Pons (tissue), 1 donor: Measurements from ENCODE around the gene THG1L.
"Not testable (repeated sequence)": the region's sequence is repeated elsewhere in the genome, so short reads cannot be mapped to it uniquely, and the experiment has no call there.

Experiments used
- DNase-seq: peaks from one replicate; pipeline ENCODE4 v3.0.0-alpha.2; 2016; ENCODE audit warnings: low spot score

Gene THG1L

GRCh38 chr5:157727858-157728257, 3.4 kb upstream of the THG1L start:
- DNase-seq = not testable (repeated sequence)

- DNase-seq = no peak
These were observed 1.4 kb upstream of the THG1L start for GRCh38 chr5:157729858-157730257.

GRCh38 chr5:157730900-157731271, 334 bp upstream of the THG1L start:
- DNase-seq = no peak

- no peak for DNase-seq
These were observed 902 bp downstream of the THG1L start for GRCh38 chr5:157732130-157732514.

GRCh38 chr5:157732596-157733262, 1.5 kb downstream of the THG1L start:
- DNase-seq = no peak

GRCh38 chr5:157734436-157734835, 3.2 kb downstream of the THG1L start:
- DNase-seq = no peak

- DNase-seq = no peak
These were observed 4.8 kb downstream of the THG1L start for GRCh38 chr5:157735991-157736390.

DNA sequence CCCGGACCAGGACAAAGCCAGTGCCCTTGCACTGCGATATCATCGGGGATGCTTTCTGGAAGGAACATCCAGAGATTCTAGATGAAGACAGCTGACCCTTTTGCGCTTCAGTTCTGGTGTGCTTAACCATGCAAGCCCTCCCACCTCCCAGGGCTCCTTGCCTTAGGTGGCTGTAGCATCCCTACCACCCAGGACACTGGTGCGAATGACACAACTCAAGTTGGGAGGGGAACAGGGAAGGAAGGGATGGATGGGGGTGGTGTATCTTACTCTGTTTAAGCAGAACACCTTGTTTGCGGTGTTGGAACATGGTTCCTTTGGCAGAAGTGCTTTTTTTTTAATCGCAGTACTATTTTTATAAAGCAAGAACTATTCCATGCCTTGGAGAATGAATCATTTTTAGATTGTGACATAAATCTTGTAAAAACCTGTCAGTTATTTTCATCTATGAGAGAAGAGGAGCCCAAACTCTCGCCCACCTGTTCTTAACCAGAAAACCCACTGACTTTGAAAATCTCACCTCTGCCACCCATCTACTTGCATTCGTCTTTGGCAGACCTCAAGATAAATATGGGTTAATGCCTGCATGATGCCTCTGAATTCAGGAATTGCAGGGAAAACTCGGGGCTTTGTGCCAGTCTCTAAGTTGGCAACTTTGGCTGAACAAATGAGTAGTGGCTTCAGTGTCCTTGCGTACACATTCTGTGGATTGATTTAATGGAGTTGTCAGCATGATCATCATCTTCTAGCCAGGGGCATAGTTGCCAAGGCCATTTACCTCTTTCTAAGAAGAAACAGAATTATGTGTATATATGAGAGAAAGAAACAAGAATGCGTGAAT, 8.4 kb downstream of the THG1L start:
- DNase-seq = no peak

GRCh38 chr5:157740229-157740610, 9.0 kb downstream of the THG1L start:
- no peak for DNase-seq

DNA sequence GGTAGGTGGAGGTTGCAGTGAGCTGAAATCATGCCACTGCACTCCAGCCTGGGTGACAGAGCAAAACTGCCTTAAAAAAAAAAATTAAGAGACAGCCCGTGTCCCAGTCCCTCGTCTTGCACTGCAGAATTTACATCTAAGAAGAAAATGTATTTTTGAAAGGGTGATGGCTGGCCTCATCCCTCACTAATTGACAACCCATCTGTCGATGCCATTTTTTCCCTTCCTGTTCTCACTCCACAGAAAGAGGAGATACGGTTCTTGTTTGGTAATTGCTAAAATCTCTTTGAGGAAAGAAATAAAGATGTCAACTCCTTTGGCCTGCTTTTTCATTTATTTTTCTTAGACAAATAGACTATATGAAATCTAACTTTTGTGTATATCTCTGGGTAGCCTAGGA, 9.9 kb downstream of the THG1L start:
- no peak for DNase-seq

- peak; percentile 76 for DNase-seq
These were observed 12.2 kb downstream of the THG1L start, which contains the start of gene LSM11 for GRCh38 chr5:157743163-157744050. Gene LSM11, plus strand, starts transcription at chr5:157743712. Its CDS starts 39 bp downstream, at chr5:157743751.

GRCh38 chr5:157744051-157745011, 13.1 kb downstream of the THG1L start:
- no peak for DNase-seq

DNA sequence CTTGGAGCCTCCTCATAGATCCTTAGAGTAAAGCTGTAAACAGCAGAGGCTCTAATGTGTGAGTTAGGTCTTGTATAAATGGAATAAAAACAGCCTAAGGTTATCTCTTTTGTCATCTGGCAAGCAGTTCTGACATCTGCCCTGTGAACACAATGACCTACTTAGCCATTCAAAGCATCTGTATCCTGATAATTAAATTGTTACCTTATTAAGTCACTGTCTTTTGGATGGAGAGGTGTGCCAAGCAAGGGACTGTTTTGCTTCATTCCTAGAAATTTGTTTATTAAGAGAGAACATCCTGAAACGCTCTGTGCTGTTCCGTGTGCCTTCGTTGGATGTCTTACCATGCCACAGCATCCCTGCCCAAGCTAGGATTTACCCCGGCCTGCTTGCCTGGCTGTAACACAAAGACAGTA, 13.8 kb downstream of the THG1L start:
- DNase-seq = no peak

- no peak for DNase-seq
These were observed 16.0 kb downstream of the THG1L start for GRCh38 chr5:157747173-157747740.

GRCh38 chr5:157747766-157748700, 16.8 kb downstream of the THG1L start:
- no peak for DNase-seq

DNA sequence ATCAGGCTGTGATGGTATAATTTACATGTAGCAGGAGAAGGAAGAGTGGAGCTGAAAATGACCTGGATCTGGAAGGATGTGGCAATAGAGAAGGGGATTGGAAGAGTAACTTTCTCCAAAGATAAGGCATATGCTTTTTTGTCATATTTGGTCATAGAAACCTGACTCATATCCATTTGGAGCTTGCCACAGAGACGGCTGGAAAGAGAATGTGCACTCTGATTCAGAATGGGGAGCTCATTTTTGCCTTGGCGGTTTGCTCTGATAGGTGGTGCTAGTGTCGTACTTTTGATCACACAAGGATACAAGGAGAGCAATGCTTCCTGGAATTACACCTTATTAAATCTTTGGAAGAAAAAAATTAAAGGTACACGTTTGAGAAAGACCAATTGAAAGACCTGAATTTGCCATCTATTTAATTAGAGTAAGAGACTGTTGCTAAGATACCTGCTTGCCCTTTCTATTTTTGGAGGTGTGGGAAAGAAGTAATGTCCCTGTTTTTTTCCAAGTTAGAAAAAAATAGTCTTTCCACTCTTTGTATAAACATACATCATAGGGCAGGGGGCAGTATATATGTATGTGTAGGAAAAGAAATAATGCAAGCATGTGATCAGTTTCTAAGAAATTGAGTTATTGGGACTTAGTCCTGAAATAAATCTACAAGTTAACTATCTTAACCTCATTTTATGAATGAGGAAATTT, 17.7 kb downstream of the THG1L start:
- no peak for DNase-seq

DNA sequence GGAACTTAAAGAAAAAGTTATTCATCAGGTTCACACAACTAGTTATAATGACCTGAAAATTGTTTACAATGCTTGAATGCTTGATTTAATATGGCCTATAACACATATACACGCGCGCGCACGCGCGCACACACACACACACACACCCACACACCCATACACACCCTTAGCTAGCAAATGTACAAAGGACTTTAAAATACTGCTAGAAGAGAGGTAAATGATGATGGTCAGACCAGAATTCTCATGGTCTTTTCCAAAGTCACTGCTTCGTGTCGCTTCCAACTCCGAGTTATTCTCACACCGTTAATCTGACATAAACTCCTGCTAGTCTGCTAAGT, 18.2 kb downstream of the THG1L start:
- no peak for DNase-seq

DNA sequence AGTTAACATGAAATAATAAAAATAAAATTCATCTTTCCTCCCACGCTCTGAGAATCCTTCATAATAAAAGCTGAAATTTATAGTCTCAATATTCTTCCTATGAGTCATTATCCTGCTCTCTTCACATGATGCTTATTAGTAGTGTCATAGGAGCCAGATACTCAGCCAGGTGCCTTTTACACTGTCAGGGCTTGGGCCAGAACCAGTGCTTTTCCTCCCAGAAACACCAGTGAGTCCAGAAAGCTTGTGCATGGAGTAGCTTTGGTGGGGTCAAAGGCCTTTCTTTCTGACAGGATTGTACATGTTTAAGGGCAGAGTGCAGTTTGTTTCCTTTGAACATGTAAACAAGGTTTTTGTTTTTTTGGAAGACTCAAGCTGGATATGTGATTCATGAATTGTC, 19.1 kb downstream of the THG1L start:
- no peak for DNase-seq

- DNase-seq = no peak
These were observed 24.9 kb downstream of the THG1L start for GRCh38 chr5:157756122-157756521.
